ENCODE measurements around the gene TBC1D1. TPM values are rescaled to one million over a fixed set of nuclear protein-coding genes. Genes with fewer than 3 reads are reported as not detected.

TBC1D1 gene
- total RNA-seq, 3 donors from 2014 or later (not counting 1 experiment from before 2014, with no cell fraction given), result 59.2 to 78.6 (median 68.5) TPM

GRCh38 chr4:38146383-38146782 lies 255.5 kb downstream of the TBC1D1 start:
- H3K9me3 ChIP-seq (ENCODE audit: control insufficient read depth, insufficient read depth, low read length), result no peaks in the 10 kb centered on the region
- no peak for TF ChIP-seq CTCF (IDR thresholded peaks at IDR 0.05)
- no peaks in the 10 kb centered on the region for H3K36me3 ChIP-seq (ENCODE audit: control insufficient read depth, insufficient read depth, low read length)
- Mint-ChIP-seq H3K4me1 (peaks cover 0 to 9% of the 10 kb centered on the region in 2 donors), H3K27me3 (ENCODE audit: low read depth in 2 of 2) (peaks cover 0 to 4% of the 10 kb centered on the region in 2 donors), H3K36me3 (no peaks in the 10 kb centered on the region), H3K9me3 (no peaks in the 10 kb centered on the region), H3K4me3 (no peak overlapping the region), H3K27ac (no peak overlapping the region)
- intact Hi-C loops (cut with micrococcal nuclease), result no loop called here
- 88% methylated on average over 2 of the region's 2 CpGs for WGBS (ENCODE audit: insufficient coverage)
- no peak overlapping the region for H3K4me3 ChIP-seq (ENCODE audit: low read length)
- no peaks in the 10 kb centered on the region for H3K27me3 ChIP-seq (ENCODE audit: control insufficient read depth, insufficient read depth, low read length)
- DNase-seq (no peak), ATAC-seq (no peak)
- no peak overlapping the region for H3K27ac ChIP-seq (ENCODE audit: low read length)
- H3K4me1 ChIP-seq (ENCODE audit: control insufficient read depth, insufficient read depth, low read length), result no peaks in the 10 kb centered on the region

DNA sequence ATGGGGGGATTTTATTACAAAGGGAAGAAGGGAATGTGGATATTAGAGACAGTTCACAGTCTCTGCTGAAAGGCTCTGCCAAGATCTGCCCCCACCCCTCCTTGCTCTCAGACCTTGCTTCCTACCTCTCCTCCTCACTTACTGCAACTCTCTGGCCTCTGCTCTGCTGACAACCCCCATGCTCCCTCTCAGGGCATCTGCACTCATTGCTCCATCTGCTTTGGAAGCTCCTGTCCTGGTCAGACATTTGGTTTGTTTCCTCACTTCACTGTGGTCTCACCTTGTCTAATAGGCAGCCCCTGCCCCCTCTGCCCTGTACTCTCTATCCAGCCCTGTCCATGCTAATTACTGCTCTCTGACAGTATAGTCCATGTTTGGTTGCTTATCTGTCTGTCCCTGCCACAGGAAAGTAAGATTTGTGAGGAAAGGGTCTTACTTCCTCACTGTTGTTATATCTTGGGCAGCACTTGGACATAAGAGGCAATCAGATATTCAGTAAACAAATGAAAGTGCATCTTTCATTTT lies 258.6 kb downstream of the TBC1D1 start:
- intact Hi-C loops (cut with micrococcal nuclease), result no loop called here
- peaks cover 10 to 11% of the 10 kb centered on the region in 2 donors for H3K27me3 Mint-ChIP-seq (ENCODE audit: low read depth in 2 of 2)
- no peaks in the 10 kb centered on the region for H3K9me3 ChIP-seq (ENCODE audit: control insufficient read depth, insufficient read depth, low read length)
- H3K36me3 ChIP-seq (ENCODE audit: control insufficient read depth, insufficient read depth, low read length), result no peaks in the 10 kb centered on the region
- H3K4me3 ChIP-seq (ENCODE audit: low read length), result no peak overlapping the region
- H3K4me3 Mint-ChIP-seq, result no peak overlapping the region
- no peak for ATAC-seq
- H3K9me3 Mint-ChIP-seq, result no peaks in the 10 kb centered on the region
- no peak for DNase-seq
- peaks cover 6% of the 10 kb centered on the region for H3K4me1 ChIP-seq (ENCODE audit: control insufficient read depth, insufficient read depth, low read length)
- no peaks in the 10 kb centered on the region for H3K27me3 ChIP-seq (ENCODE audit: control insufficient read depth, insufficient read depth, low read length)
- no peak overlapping the region for H3K27ac ChIP-seq (ENCODE audit: low read length)
- no peak overlapping the region for H3K27ac Mint-ChIP-seq
- H3K36me3 Mint-ChIP-seq, result no peaks in the 10 kb centered on the region
- TF ChIP-seq CTCF (IDR thresholded peaks at IDR 0.05), result no peak
- peaks cover 11 to 21% of the 10 kb centered on the region in 2 donors for H3K4me1 Mint-ChIP-seq

GRCh38 chr4:38149997-38150671 lies 259.2 kb downstream of the TBC1D1 start:
- Mint-ChIP-seq H3K36me3 (no peaks in the 10 kb centered on the region), H3K9me3 (no peaks in the 10 kb centered on the region), H3K4me3 (no peak overlapping the region), H3K27me3 (ENCODE audit: low read depth in 2 of 2) (peaks cover 11 to 15% of the 10 kb centered on the region in 2 donors), H3K4me1 (peaks cover 11 to 27% of the 10 kb centered on the region in 2 donors), H3K27ac (no peak overlapping the region)
- DNase-seq, result no peak
- no peak overlapping the region for H3K4me3 ChIP-seq (ENCODE audit: low read length)
- H3K9me3 ChIP-seq (ENCODE audit: control insufficient read depth, insufficient read depth, low read length), result no peaks in the 10 kb centered on the region
- intact Hi-C loops (cut with micrococcal nuclease), result no loop called here
- no peaks in the 10 kb centered on the region for H3K36me3 ChIP-seq (ENCODE audit: control insufficient read depth, insufficient read depth, low read length)
- ATAC-seq, result no peak
- no peak for TF ChIP-seq CTCF (IDR thresholded peaks at IDR 0.05)
- peaks cover 12% of the 10 kb centered on the region for H3K4me1 ChIP-seq (ENCODE audit: control insufficient read depth, insufficient read depth, low read length)
- H3K27me3 ChIP-seq (ENCODE audit: control insufficient read depth, insufficient read depth, low read length), result no peaks in the 10 kb centered on the region
- H3K27ac ChIP-seq (ENCODE audit: low read length), result no peak overlapping the region
- WGBS (ENCODE audit: insufficient coverage), result 97% methylated on average over 8 of the region's 8 CpGs

DNA sequence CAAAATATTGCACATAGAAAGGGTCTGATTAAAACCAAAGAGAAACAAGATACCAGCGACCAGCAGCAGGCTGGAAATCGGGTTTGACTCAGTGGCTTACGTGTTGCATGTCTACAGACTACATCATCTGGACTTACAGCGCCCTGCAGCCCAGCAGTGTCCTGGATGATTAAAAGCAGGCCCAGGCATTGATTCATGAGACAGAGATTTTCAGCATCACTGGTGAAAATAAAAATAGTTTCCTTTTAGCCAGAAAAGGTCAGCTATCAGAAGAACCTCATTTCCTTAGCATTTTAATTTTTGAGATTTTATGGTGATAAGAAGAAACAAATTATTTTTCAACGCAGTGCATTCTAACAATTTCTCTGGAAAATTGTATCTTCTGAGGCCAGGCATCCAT lies 259.9 kb downstream of the TBC1D1 start:
- peaks cover 18% of the 10 kb centered on the region for H3K4me1 ChIP-seq (ENCODE audit: control insufficient read depth, insufficient read depth, low read length)
- no peak overlapping the region for H3K4me3 Mint-ChIP-seq

More for the DNA sequence above, 259.9 kb downstream of the TBC1D1 start:
- no peak overlapping the region for H3K4me3 ChIP-seq (ENCODE audit: low read length)
- Mint-ChIP-seq H3K27me3 (ENCODE audit: low read depth in 2 of 2) (peaks cover 11 to 15% of the 10 kb centered on the region in 2 donors), H3K36me3 (no peaks in the 10 kb centered on the region), H3K27ac (no peak overlapping the region), H3K9me3 (no peaks in the 10 kb centered on the region), H3K4me1 (peaks cover 11 to 28% of the 10 kb centered on the region in 2 donors)
- WGBS (ENCODE audit: insufficient coverage), result 85% methylated on average over 5 of the region's 5 CpGs
- H3K27me3 ChIP-seq (ENCODE audit: control insufficient read depth, insufficient read depth, low read length), result no peaks in the 10 kb centered on the region
- no peaks in the 10 kb centered on the region for H3K36me3 ChIP-seq (ENCODE audit: control insufficient read depth, insufficient read depth, low read length)
- H3K9me3 ChIP-seq (ENCODE audit: control insufficient read depth, insufficient read depth, low read length), result no peaks in the 10 kb centered on the region
- H3K27ac ChIP-seq (ENCODE audit: low read length), result no peak overlapping the region
- intact Hi-C loops (cut with micrococcal nuclease), result no loop called here
- no peak for DNase-seq
- ATAC-seq, result no peak
- no peak for TF ChIP-seq CTCF (IDR thresholded peaks at IDR 0.05)
